Left lung (tissue), 10 donors: ENCODE results near the gene PKN1. TPM values are rescaled to one million over a fixed set of nuclear protein-coding genes. Genes with fewer than 3 reads are reported as not detected.
"Not testable (repeated sequence)": the region's sequence is repeated elsewhere in the genome, so short reads cannot be mapped to it uniquely, and the experiment has no call there.

Experiments
- ATAC-seq: fragments of 200-7000 bp; cut with Tn5 transposase; one replicate; pipeline ENCODE4 v1.9.1; 2020; ENCODE audit warnings: moderate library complexity
- DNase-seq, 4 donors: peaks; one replicate each; pipeline ENCODE4 v3.0.0-alpha.2; 2013 to 2020
- H3K27ac ChIP-seq, 2 donors: fragments of 200-600 bp; sonication (generic) in 1 of 2; one replicate each; pipeline versions ENCODE4 v1.5.0 to v1.8.0; 2020 to 2021
- H3K27me3 ChIP-seq, 2 donors: fragments of 200-600 bp; sonication (generic) in 1 of 2; one replicate each; pipeline versions ENCODE4 v1.5.0 to v1.8.0; 2020 to 2021
- H3K36me3 ChIP-seq, 2 donors: fragments of 200-600 bp; sonication (generic) in 1 of 2; one replicate each; pipeline versions ENCODE4 v1.5.0 to v1.8.0; 2020 to 2021
- H3K4me1 ChIP-seq, 2 donors: fragments of 200-600 bp; one replicate each; pipeline ENCODE4 v1.8.0; 2021
- H3K4me3 ChIP-seq, 2 donors: fragments of 200-600 bp; sonication (generic) in 1 of 2; one replicate each; pipeline versions ENCODE4 v1.5.0 to v1.8.0; 2020 to 2021; ENCODE audit warnings: mild to moderate bottlenecking in 1 of 2
- H3K9me3 ChIP-seq, 2 donors: fragments of 200-600 bp; sonication (generic) in 1 of 2; one replicate each; pipeline versions ENCODE4 v1.5.0 to v1.8.0; 2020 to 2021
- intact Hi-C, 2 donors: fragments of 100-400 bp; cut with DNase I; formaldehyde crosslinking; loops; one replicate each; pipeline versions ENCODE4 v1.11.2 to v1.14.2; 2022
- polyA plus RNA-seq, 6 donors: library from polyadenylated mRNA; unstranded; fragments of 120-200 nt; gene quantifications; one replicate each; pipeline ENCODE4 v1.2.1, GENCODE V29; 2013; ENCODE audit not compliant: insufficient read length in 6 of 6
- total RNA-seq, 2 donors: library from RNA; stranded (reverse); fragmentation: NEBNext Ultra II Directional; extraction: Animal tissue kit (Norgen Biotek cat#: 25700); gene quantifications; one replicate each; pipeline ENCODE4 v1.2.1, GENCODE V29; 2021
- TF ChIP-seq, protein P1 (sequence below), 2 donors: fragments of 200-600 bp; sonication (generic) in 1 of 2; IDR thresholded peaks; one replicate each; pipeline versions ENCODE4 v1.5.0 to v1.8.0; 2021; ENCODE audit warnings: antibody characterized with exemption in 2 of 2
- donor health status: DM: no; HTN: yes; CAD: no.
- donor health status: DM: no; HTN: no; CAD: no.

Gene PKN1
- total and polyA plus RNA-seq, 8 donors: 91.9 to 190 (median 101) TPM

- DNase-seq: no peak
- Histone ChIP-seq H3K27me3 (no peaks in the 10 kb centered on the region), H3K36me3 (peaks cover 0 to 4% of the 10 kb centered on the region in 2 donors), H3K4me1 (peaks cover 18 to 34% of the 10 kb centered on the region in 2 donors), H3K4me3 (peak overlapping the region in 1 of 2 donors; percentile 85), H3K27ac (peak overlapping the region; percentile 75 to 76), H3K9me3 (no peaks in the 10 kb centered on the region)
- peak; percentile 3 for ATAC-seq
- intact Hi-C loops: no loop called here
- TF ChIP-seq, protein P1, sequence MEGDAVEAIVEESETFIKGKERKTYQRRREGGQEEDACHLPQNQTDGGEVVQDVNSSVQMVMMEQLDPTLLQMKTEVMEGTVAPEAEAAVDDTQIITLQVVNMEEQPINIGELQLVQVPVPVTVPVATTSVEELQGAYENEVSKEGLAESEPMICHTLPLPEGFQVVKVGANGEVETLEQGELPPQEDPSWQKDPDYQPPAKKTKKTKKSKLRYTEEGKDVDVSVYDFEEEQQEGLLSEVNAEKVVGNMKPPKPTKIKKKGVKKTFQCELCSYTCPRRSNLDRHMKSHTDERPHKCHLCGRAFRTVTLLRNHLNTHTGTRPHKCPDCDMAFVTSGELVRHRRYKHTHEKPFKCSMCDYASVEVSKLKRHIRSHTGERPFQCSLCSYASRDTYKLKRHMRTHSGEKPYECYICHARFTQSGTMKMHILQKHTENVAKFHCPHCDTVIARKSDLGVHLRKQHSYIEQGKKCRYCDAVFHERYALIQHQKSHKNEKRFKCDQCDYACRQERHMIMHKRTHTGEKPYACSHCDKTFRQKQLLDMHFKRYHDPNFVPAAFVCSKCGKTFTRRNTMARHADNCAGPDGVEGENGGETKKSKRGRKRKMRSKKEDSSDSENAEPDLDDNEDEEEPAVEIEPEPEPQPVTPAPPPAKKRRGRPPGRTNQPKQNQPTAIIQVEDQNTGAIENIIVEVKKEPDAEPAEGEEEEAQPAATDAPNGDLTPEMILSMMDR (IDR thresholded peaks at IDR 0.05): no peak
Observed at GRCh38 chr19:14496834-14497227, 63.7 kb downstream of the PKN1 start.

DNA sequence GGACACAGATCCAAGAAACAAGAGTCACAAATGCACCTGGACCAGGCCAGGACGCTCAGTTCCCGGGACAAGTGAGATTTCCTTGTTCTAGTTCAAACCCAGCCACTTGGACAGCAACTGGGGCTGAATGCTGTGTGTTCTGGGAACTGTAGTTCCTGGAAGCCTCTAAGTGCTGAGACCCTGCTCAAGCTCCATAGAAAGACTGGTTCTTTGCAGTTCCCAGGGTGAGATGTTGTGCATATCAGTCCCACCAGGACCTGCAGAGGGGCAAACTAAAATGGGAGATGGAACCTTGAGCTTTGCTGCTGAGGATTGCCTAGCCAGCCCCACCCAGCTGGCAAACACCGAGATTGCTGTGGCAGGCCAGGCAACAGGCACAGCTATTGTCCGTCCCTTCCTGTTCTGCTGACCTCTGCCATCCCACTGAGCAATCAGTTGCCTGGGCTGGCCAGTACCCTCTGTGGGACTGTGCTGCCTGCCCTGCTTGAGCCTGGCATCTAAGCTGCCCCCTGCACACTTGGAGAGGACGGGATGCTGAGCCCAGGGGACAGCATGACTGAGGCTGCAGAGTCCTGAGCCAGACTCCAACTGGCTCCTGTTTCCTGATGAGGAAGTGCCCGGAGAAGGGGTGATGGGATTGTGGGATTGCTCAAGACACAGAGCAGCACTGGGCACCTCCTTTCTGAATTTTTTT, 64.3 kb downstream of the PKN1 start:
- Histone ChIP-seq H3K27ac (peak overlapping the region; percentile 75 to 76), H3K9me3 (no peaks in the 10 kb centered on the region), H3K27me3 (no peaks in the 10 kb centered on the region), H3K4me3 (no peak overlapping the region), H3K36me3 (peaks cover 0 to 3% of the 10 kb centered on the region in 2 donors), H3K4me1 (peaks cover 18 to 38% of the 10 kb centered on the region in 2 donors)
- ATAC-seq (peak; percentile 19), DNase-seq (no peak)
- intact Hi-C loops: no loop called here
- TF ChIP-seq, protein P1 (IDR thresholded peaks at IDR 0.05): no peak

DNA sequence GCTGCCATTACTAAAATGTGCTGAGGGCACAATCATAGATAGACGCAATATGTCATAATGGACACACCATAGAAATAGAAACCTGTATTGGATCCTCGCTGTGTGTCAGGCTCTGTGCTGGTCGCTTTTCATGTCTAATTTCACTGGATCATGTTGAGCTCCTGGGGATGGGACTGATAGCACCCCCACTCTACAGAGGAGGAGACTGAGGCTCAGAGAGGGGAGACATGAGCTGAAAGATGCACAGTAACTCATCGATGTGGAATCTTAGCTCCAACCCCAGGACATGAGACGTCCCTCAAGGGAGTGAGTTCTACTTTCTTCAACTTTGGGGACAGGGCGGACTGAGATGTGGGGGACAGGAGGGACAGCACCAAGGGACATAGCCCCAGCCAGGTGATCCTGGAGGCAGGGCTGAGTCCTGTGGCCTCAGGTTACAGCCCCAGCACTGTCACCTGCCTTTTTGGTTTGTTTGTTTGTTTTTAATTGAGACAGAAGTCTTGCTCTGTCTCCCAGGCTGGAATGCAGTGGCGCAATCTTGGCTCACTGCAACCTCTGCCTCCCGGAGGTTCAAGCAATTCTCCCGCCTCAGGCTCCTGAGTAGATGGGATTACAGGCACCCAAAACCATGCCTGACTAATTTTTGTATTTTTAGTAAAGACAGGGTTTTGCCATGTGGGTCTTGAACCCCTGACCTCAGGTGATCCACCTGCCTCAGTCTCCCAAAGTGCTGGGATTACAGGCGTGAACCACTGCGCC, 69.4 kb downstream of the PKN1 start:
- TF ChIP-seq, protein P1 (IDR thresholded peaks at IDR 0.05): no peak
- ATAC-seq: peak; percentile 6
- intact Hi-C loops: no loop called here
- Histone ChIP-seq H3K36me3 (no peaks in the 10 kb centered on the region), H3K4me1 (peaks cover 8 to 39% of the 10 kb centered on the region in 2 donors), H3K27ac (peak overlapping the region in 1 of 2 donors; percentile 3), H3K9me3 (no peaks in the 10 kb centered on the region), H3K27me3 (no peaks in the 10 kb centered on the region), H3K4me3 (no peak overlapping the region)
- no peak for DNase-seq

GRCh38 chr19:14503285-14503684, 70.2 kb downstream of the PKN1 start:
- no peaks in the 10 kb centered on the region for H3K27me3 ChIP-seq
- ATAC-seq: no peak
- peaks cover 4 to 39% of the 10 kb centered on the region in 2 donors for H3K4me1 ChIP-seq
- no peak for DNase-seq
- TF ChIP-seq, protein P1 (IDR thresholded peaks at IDR 0.05): no peak
- H3K36me3 ChIP-seq: no peaks in the 10 kb centered on the region
- no peak overlapping the region for H3K4me3 ChIP-seq
- intact Hi-C loops: no loop called here
- peak overlapping the region in 1 of 2 donors; percentile 3 for H3K27ac ChIP-seq
- H3K9me3 ChIP-seq: no peaks in the 10 kb centered on the region

DNA sequence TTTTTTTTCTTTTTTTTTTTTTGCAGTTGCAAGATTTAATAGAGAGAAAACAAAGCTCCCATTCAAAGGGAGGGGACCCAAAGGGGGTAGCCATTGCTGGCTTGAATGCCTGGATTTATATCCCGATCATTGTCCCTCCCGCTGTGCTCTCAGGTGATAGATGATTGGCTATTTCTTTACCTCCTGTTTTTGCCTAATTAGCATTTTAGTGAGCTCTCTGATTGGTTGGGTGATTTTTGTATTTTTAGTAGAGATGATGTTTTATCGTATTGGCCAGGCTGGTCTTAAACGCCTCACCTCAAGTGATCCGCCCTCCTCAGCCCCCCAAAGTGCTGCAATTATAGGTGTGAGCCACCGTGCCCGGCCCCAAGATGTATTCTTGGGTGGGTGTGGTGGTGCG, 71.5 kb downstream of the PKN1 start:
- intact Hi-C loops, H3K9me3 ChIP-seq, H3K36me3 ChIP-seq, H3K4me3 ChIP-seq, DNase-seq, ATAC-seq, H3K27ac ChIP-seq, H3K27me3 ChIP-seq: not testable (repeated sequence)
- peaks cover 4 to 51% of the 10 kb centered on the region in 2 donors for H3K4me1 ChIP-seq
